Hepatocyte (in vitro differentiated cells): ENCODE data around the gene DEF6.

Experiments
- CTCF ChIP-seq: fragments of 200-600 bp; sonication (generic); IDR thresholded peaks from 2 replicates; pipeline ENCODE4 v1.5.1; 2016; ENCODE audit warnings: antibody characterized with exemption, mild to moderate bottlenecking; ENCODE audit not compliant: poor library complexity
- EZH2 ChIP-seq: fragments of 200-600 bp; sonication (generic); IDR thresholded peaks from 2 replicates; pipeline ENCODE4 v1.6.1; 2016; ENCODE audit warnings: antibody characterized with exemption, mild to moderate bottlenecking, borderline replicate concordance

- TF ChIP-seq CTCF, result no peak
- no peak for TF ChIP-seq EZH2
Observed at GRCh38 chr6:35267897-35268296, 29.7 kb upstream of the DEF6 start.
